ENCODE data around the gene TPM4. TPM values are rescaled to one million over a fixed set of nuclear protein-coding genes. Genes with fewer than 3 reads are reported as not detected.

Gene TPM4
- total RNA-seq: 476 and 560 TPM in 2 replicates

GRCh38 chr19:16076154-16076957, at the start of gene TPM4:
Gene TPM4 (plus strand): TSS chr19:16076495. CDS start chr19:16076566, 71 bp downstream.

GRCh38 chr19:16111160-16111908, 35.0 kb downstream of the TPM4 start, which contains the start of gene RAB8A:
Gene RAB8A (plus strand): TSS chr19:16111889. CDS start chr19:16111902, 13 bp downstream.

GRCh38 chr19:16143399-16144215, 67.3 kb downstream of the TPM4 start, which contains the start of gene HSH2D:
Gene HSH2D (plus strand): TSS chr19:16143685. CDS start chr19:16148751, 5,066 bp downstream.

Other genes starting within 250 kb of the TPM4 start
- gene CYP4F2, start 178.4 kb upstream of the TPM4 start, total RNA-seq: 0.14 TPM in 1 of 2 replicates, not detected in the other
- not detected in 2 replicates for gene CYP4F11, start 142.0 kb upstream of the TPM4 start, total RNA-seq
- not detected in 2 replicates for gene OR10H4, start 127.5 kb upstream of the TPM4 start, total RNA-seq
- 55.9 and 68.3 TPM in 2 replicates for gene RAB8A, start 35.4 kb downstream of the TPM4 start, total RNA-seq
- 0.85 TPM in 1 of 2 replicates, not detected in the other for gene HSH2D, start 67.2 kb downstream of the TPM4 start, total RNA-seq
- gene CIB3, start 97.0 kb downstream of the TPM4 start, total RNA-seq: not detected in 2 replicates
- gene FAM32A, start 108.9 kb downstream of the TPM4 start, total RNA-seq: 76.8 and 83.1 TPM in 2 replicates
- gene AP1M1, start 121.4 kb downstream of the TPM4 start, total RNA-seq: 49.7 and 61.1 TPM in 2 replicates
- 0.37 and 1.1 TPM in 2 replicates for gene KLF2, start 248.3 kb downstream of the TPM4 start, total RNA-seq

Measured in airway epithelial cell (primary cell).